Measurements from ENCODE around the gene AMZ1.
"Not testable (repeated sequence)": the region's sequence is repeated elsewhere in the genome, so short reads cannot be mapped to it uniquely, and the experiment has no call there.

Gene AMZ1

GRCh38 chr7:2714636-2715035 lies 26.6 kb downstream of the AMZ1 start:
- DNase-seq: no peak

- DNase-seq: no peak
These were observed 27.6 kb downstream of the AMZ1 start for GRCh38 chr7:2715341-2716231.

GRCh38 chr7:2716488-2716887 lies 28.5 kb downstream of the AMZ1 start:
- DNase-seq: no peak

- no peak for DNase-seq
These were observed 28.9 kb downstream of the AMZ1 start for GRCh38 chr7:2716906-2717292.

- DNase-seq: peak in 1 of 4 experiments; percentile 27
These were observed 29.6 kb downstream of the AMZ1 start for GRCh38 chr7:2717293-2718261.

- DNase-seq: no peak
These were observed 30.4 kb downstream of the AMZ1 start for GRCh38 chr7:2718296-2718965.

- DNase-seq: peak; percentile 38 to 55 (median 50)
These were observed 31.0 kb downstream of the AMZ1 start for GRCh38 chr7:2719007-2719406.

- no peak for DNase-seq
These were observed 32.0 kb downstream of the AMZ1 start for GRCh38 chr7:2720024-2720423.

- no peak for DNase-seq
These were observed 33.8 kb downstream of the AMZ1 start for GRCh38 chr7:2721842-2722241.

GRCh38 chr7:2722591-2722990 lies 34.6 kb downstream of the AMZ1 start:
- no peak for DNase-seq

- DNase-seq: no peak
These were observed 35.3 kb downstream of the AMZ1 start for GRCh38 chr7:2723138-2723850.

- DNase-seq: not testable (repeated sequence)
These were observed 36.0 kb downstream of the AMZ1 start for GRCh38 chr7:2724036-2724435.

- DNase-seq: no peak
These were observed 36.6 kb downstream of the AMZ1 start for GRCh38 chr7:2724453-2725177.

GRCh38 chr7:2725178-2726105 lies 37.4 kb downstream of the AMZ1 start:
- no peak for DNase-seq

GRCh38 chr7:2726316-2727018 lies 38.5 kb downstream of the AMZ1 start:
- no peak for DNase-seq

GRCh38 chr7:2727206-2727605 lies 39.2 kb downstream of the AMZ1 start:
- not testable (repeated sequence) for DNase-seq

GRCh38 chr7:2728316-2729030 lies 40.5 kb downstream of the AMZ1 start:
- DNase-seq: no peak

GRCh38 chr7:2729031-2729892 lies 41.3 kb downstream of the AMZ1 start:
- no peak for DNase-seq
